PC-3 (cell line): ENCODE data around the gene TMEM132D. TPM values are rescaled to one million over a fixed set of nuclear protein-coding genes. Genes with fewer than 3 reads are reported as not detected.

Experiments
- ATAC-seq: fragments of 200-7000 bp; cut with Tn5 transposase; 2 replicates; pipeline ENCODE4 v1.9.1; 2020; ENCODE audit warnings: mild to moderate bottlenecking, moderate library complexity
- BruUV-seq: library from RNA; stranded (reverse); fragments of 400-500 nt; replicated peaks from 2 replicates; lab custom pipeline; 2021; lab: Mats Ljungman, UMichigan
- CTCF ChIA-PET: fragments of 300-600 bp; sonication (Branson Sonifier 250); formaldehyde crosslinking; loops from one replicate; lab custom pipeline; 2022; ENCODE audit warnings: antibody characterized with exemption; lab: Charles Lee
- POLR2A ChIA-PET: fragments of 300-600 bp; sonication (Branson Sonifier 250); formaldehyde crosslinking; loops from one replicate; lab custom pipeline; 2022; ENCODE audit warnings: antibody characterized with exemption; ENCODE audit not compliant: unreplicated experiment; lab: Charles Lee
- DNase-seq: peaks from one replicate; pipeline ENCODE4 v3.0.0-alpha.2; 2015
- H2AFZ ChIP-seq: fragments of 300-600 bp; sonication (generic); 2 replicates; pipeline ENCODE4 v1.6.0; 2016; ENCODE audit warnings: antibody characterized with exemption, low read length
- H3F3A ChIP-seq: fragments of 300-600 bp; sonication (generic); one replicate; pipeline ENCODE4 v1.6.0; 2017; ENCODE audit warnings: antibody characterized with exemption, low read length, control low read depth, mild to moderate bottlenecking; ENCODE audit not compliant: unreplicated experiment
- H3K27ac ChIP-seq: fragments of 300-600 bp; sonication (generic); 2 replicates; pipeline ENCODE4 v1.5.1; 2016; ENCODE audit warnings: mild to moderate bottlenecking, low read length
- H3K27me3 ChIP-seq: fragments of 300-600 bp; sonication (generic); 2 replicates; pipeline ENCODE4 v1.6.1; 2016; ENCODE audit warnings: low read length, mixed read lengths
- H3K36me3 ChIP-seq: fragments of 300-600 bp; sonication (generic); 2 replicates; pipeline ENCODE4 v1.6.1; 2016; ENCODE audit warnings: low read depth, mixed run types, low read length, mixed read lengths
- H3K4me1 ChIP-seq: fragments of 300-600 bp; sonication (generic); 2 replicates; pipeline ENCODE4 v1.5.1; 2016; ENCODE audit warnings: low read length; ENCODE audit not compliant: insufficient read depth
- H3K4me2 ChIP-seq: fragments of 300-600 bp; sonication (generic); 2 replicates; pipeline ENCODE4 v1.6.0; 2016; ENCODE audit warnings: low read length
- H3K4me3 ChIP-seq: fragments of 300-600 bp; sonication (generic); 2 replicates; pipeline ENCODE4 v1.5.1; 2016; ENCODE audit warnings: mild to moderate bottlenecking, low read length, mixed read lengths
- H3K79me2 ChIP-seq: fragments of 300-600 bp; sonication (generic); 2 replicates; pipeline ENCODE4 v1.6.1; 2017; ENCODE audit warnings: low read length, mixed read lengths
- H3K9ac ChIP-seq: fragments of 300-600 bp; sonication (generic); 2 replicates; pipeline ENCODE4 v1.6.0; 2016; ENCODE audit warnings: mild to moderate bottlenecking, low read length
- H3K9me2 ChIP-seq: fragments of 300-600 bp; sonication (generic); replicated peaks from 2 replicates; pipeline ENCODE4 v1.6.1; 2016; ENCODE audit warnings: mixed run types, low read length, mixed read lengths
- H3K9me3 ChIP-seq: fragments of 300-600 bp; sonication (generic); 2 replicates; pipeline ENCODE4 v1.6.1; 2016; ENCODE audit warnings: low read length, mixed read lengths
- H4K20me1 ChIP-seq: fragments of 300-600 bp; sonication (generic); 2 replicates; pipeline ENCODE4 v1.6.1; 2016; ENCODE audit warnings: low read length, mixed read lengths
- CTCF ChIP-seq: fragments of 300-600 bp; sonication (generic); conservative IDR thresholded peaks from 2 replicates; pipeline ENCODE4 v1.5.1; 2017; ENCODE audit warnings: antibody characterized with exemption, low read depth, mild to moderate bottlenecking, low read length
- EZH2 ChIP-seq: fragments of 300-600 bp; sonication (generic); IDR thresholded peaks from one replicate; pipeline ENCODE4 v1.6.1; 2017; ENCODE audit warnings: antibody characterized with exemption, mild to moderate bottlenecking, low read length; ENCODE audit not compliant: unreplicated experiment
- EZH2phosphoT487 ChIP-seq: fragments of 300-600 bp; sonication (generic); IDR thresholded peaks from 2 replicates; pipeline ENCODE4 v1.6.1; 2018; ENCODE audit warnings: mild to moderate bottlenecking, antibody characterized with exemption, low read length, borderline replicate concordance
- intact Hi-C: fragments of 100-400 bp; cut with micrococcal nuclease; formaldehyde crosslinking; loops from 2 replicates; pipeline ENCODE4 v1.9.0; 2023
- total RNA-seq: library from RNA; depleted of rRNA; stranded (reverse); fragments of >200 nt; gene quantifications from 2 replicates; pipeline ENCODE4 v1.2.3, GENCODE V29; 2014

Gene TMEM132D
- total RNA-seq, 1 experiment from 2014 or later = not detected

DNA sequence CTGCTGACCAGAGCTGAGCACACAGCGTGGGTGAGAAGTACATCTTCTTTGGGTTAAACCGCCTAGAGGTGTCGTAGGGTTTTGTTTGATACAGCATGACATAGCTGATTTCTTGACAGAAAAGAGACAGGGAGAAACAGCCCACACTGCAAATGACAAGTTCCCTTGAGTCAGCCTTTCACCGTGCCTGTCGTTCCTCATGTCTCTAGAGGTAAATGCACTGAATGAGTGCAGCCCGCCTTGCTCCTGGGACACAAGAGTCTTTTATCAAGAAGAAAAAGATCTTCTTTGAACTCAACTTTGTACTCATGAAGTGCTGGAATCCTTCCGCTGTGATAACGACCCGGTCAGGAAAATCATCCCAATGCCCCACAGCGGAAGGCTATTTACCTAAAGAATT, 77.6 kb downstream of the TMEM132D start:
- intact Hi-C loops = no loop called here
- Histone ChIP-seq H3K4me3 (no peak overlapping the region), H3K27ac (no peak overlapping the region), H3K9me2 (no peaks in the 10 kb centered on the region), H3K9me3 (no peaks in the 10 kb centered on the region), H3K79me2 (no peaks in the 10 kb centered on the region), H3F3A (no peaks in the 10 kb centered on the region), H3K27me3 (peaks cover 80% of the 10 kb centered on the region), H3K4me2 (no peak overlapping the region), H3K36me3 (no peaks in the 10 kb centered on the region), H2AFZ (no peak overlapping the region), H4K20me1 (no peaks in the 10 kb centered on the region), H3K4me1 (no peaks in the 10 kb centered on the region), H3K9ac (no peak overlapping the region)
- DNase-seq (no peak), ATAC-seq (no peak)
- no TSS peak for BruUV-seq
- no peak for TF ChIP-seq EZH2phosphoT487
- TF ChIP-seq CTCF = no peak
- ChIA-PET CTCF (no interaction called here), POLR2A (no interaction called here)

GRCh38 chr12:129825316-129825715, 78.5 kb downstream of the TMEM132D start:
- H3K9me3 ChIP-seq = no peaks in the 10 kb centered on the region
- no peaks in the 10 kb centered on the region for H4K20me1 ChIP-seq
- intact Hi-C loops = no loop called here
- H3K27ac ChIP-seq = no peak overlapping the region
- no TSS peak for BruUV-seq
- DNase-seq = no peak
- H3K79me2 ChIP-seq = no peaks in the 10 kb centered on the region
- H3K4me1 ChIP-seq = no peaks in the 10 kb centered on the region
- H3K9ac ChIP-seq = no peak overlapping the region
- H3K27me3 ChIP-seq = peaks cover 70% of the 10 kb centered on the region
- POLR2A ChIA-PET = no interaction called here
- CTCF ChIA-PET = no interaction called here
- no peak for ATAC-seq
- H3K4me2 ChIP-seq = no peak overlapping the region
- no peaks in the 10 kb centered on the region for H3K36me3 ChIP-seq
- H2AFZ ChIP-seq = no peak overlapping the region
- no peak for TF ChIP-seq CTCF
- no peak for TF ChIP-seq EZH2
- no peak for TF ChIP-seq EZH2phosphoT487
- H3K9me2 ChIP-seq = no peaks in the 10 kb centered on the region
- H3F3A ChIP-seq = no peaks in the 10 kb centered on the region
- H3K4me3 ChIP-seq = no peak overlapping the region

DNA sequence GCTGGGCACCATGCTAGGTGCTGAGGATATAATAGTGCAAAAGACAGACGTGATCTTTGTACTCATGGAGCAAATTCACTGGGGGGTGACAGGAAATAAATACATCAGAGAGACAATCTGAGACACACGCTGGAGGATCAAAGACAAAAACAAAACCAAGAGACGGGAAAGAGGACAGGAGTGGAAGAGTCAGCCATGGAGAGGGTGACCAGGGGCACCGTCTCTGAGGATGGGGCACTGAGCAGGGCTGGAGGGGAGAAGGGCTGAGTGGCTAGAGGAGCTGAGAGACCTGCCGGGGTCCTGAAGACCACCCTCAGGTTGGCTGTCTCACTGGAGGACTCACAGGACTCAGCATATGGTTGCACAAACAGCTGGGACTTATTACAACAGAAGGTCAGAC, 81.9 kb downstream of the TMEM132D start:
- Histone ChIP-seq H3K36me3 (no peaks in the 10 kb centered on the region), H3F3A (no peaks in the 10 kb centered on the region), H3K9me3 (no peaks in the 10 kb centered on the region), H3K9me2 (no peaks in the 10 kb centered on the region), H3K27me3 (peaks cover 53% of the 10 kb centered on the region), H3K4me3 (no peak overlapping the region), H2AFZ (no peak overlapping the region), H3K79me2 (no peaks in the 10 kb centered on the region), H3K4me2 (no peak overlapping the region), H3K27ac (no peak overlapping the region), H3K9ac (no peak overlapping the region), H3K4me1 (no peaks in the 10 kb centered on the region), H4K20me1 (no peaks in the 10 kb centered on the region)
- no peak for TF ChIP-seq CTCF
- TF ChIP-seq EZH2phosphoT487 = no peak
- TF ChIP-seq EZH2 = no peak
- no TSS peak for BruUV-seq
- ChIA-PET CTCF (no interaction called here), POLR2A (no interaction called here)
- DNase-seq = no peak
- intact Hi-C loops = no loop called here
- ATAC-seq = no peak
